Nephron progenitor cell (in vitro differentiated cells): ENCODE results near the gene DLX5.

Experiments used
- DNase-seq: peaks from one replicate; pipeline ENCODE4 v3.0.0; 2021
- H3K27ac Mint-ChIP-seq: 2 replicates; pipeline ENCODE4 v1.8.0; 2021; ENCODE audit warnings: mild to moderate bottlenecking, moderate library complexity, mixed read lengths
- H3K27me3 Mint-ChIP-seq: 2 replicates; pipeline ENCODE4 v1.8.0; 2021; ENCODE audit warnings: mild to moderate bottlenecking, low read depth, mixed read lengths; ENCODE audit not compliant: poor library complexity
- H3K36me3 Mint-ChIP-seq: 2 replicates; pipeline ENCODE4 v1.8.0; 2021; ENCODE audit warnings: low read depth, mixed read lengths
- H3K4me1 Mint-ChIP-seq: 2 replicates; pipeline ENCODE4 v1.8.0; 2021; ENCODE audit warnings: mixed read lengths
- H3K4me3 Mint-ChIP-seq: 2 replicates; pipeline ENCODE4 v1.8.0; 2021; ENCODE audit warnings: mild to moderate bottlenecking, moderate library complexity, mixed read lengths
- H3K9me3 Mint-ChIP-seq: 2 replicates; pipeline ENCODE4 v1.8.0; 2021; ENCODE audit warnings: mild to moderate bottlenecking, moderate library complexity, mixed read lengths
- CTCF ChIP-seq: fragments of 200-600 bp; sonication (generic); IDR thresholded peaks from 2 replicates; pipeline ENCODE4 v1.5.0; 2021; ENCODE audit warnings: antibody characterized with exemption

Gene DLX5

GRCh38 chr7:97021747-97022490 lies 2.7 kb downstream of the DLX5 start:
- peaks cover 60% of the 10 kb centered on the region for H3K4me1 Mint-ChIP-seq
- no peak for TF ChIP-seq CTCF
- no peak overlapping the region for H3K27ac Mint-ChIP-seq
- H3K9me3 Mint-ChIP-seq: no peaks in the 10 kb centered on the region
- no peaks in the 10 kb centered on the region for H3K36me3 Mint-ChIP-seq
- DNase-seq: peak; percentile 29
- H3K4me3 Mint-ChIP-seq: peak overlapping the region; percentile 70
- peaks cover 100% of the 10 kb centered on the region for H3K27me3 Mint-ChIP-seq

GRCh38 chr7:97020996-97021746 lies 3.5 kb downstream of the DLX5 start:
- H3K27ac Mint-ChIP-seq: no peak overlapping the region
- no peaks in the 10 kb centered on the region for H3K36me3 Mint-ChIP-seq
- DNase-seq: peak; percentile 53
- H3K4me1 Mint-ChIP-seq: peaks cover 60% of the 10 kb centered on the region
- H3K9me3 Mint-ChIP-seq: no peaks in the 10 kb centered on the region
- peak overlapping the region; percentile 70 for H3K4me3 Mint-ChIP-seq
- TF ChIP-seq CTCF: no peak
- H3K27me3 Mint-ChIP-seq: peaks cover 100% of the 10 kb centered on the region

DNA sequence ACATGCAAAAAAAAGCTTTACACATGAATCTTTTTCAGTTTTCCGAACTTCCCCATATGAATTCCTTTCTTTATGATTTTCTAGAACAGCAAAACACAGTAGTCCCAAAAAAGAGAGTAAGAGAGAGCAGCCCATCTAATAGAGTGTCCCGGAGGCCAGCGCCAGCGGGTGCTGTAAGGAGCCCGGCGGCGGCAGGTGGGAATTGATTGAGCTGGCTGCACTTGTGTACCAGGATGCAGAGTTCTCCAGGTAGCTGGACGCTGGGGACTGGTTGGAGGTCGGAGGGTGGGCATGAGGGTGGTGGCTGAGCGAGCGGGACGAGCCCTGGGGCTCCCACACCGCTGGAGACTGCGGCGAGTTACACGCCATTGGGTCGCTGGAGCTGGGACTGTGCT lies 4.0 kb downstream of the DLX5 start:
- Mint-ChIP-seq H3K4me3 (peak overlapping the region; percentile 61), H3K4me1 (peaks cover 59% of the 10 kb centered on the region), H3K27me3 (peaks cover 100% of the 10 kb centered on the region), H3K9me3 (no peaks in the 10 kb centered on the region), H3K36me3 (no peaks in the 10 kb centered on the region), H3K27ac (no peak overlapping the region)
- DNase-seq: peak; percentile 24
- TF ChIP-seq CTCF: no peak

DNA sequence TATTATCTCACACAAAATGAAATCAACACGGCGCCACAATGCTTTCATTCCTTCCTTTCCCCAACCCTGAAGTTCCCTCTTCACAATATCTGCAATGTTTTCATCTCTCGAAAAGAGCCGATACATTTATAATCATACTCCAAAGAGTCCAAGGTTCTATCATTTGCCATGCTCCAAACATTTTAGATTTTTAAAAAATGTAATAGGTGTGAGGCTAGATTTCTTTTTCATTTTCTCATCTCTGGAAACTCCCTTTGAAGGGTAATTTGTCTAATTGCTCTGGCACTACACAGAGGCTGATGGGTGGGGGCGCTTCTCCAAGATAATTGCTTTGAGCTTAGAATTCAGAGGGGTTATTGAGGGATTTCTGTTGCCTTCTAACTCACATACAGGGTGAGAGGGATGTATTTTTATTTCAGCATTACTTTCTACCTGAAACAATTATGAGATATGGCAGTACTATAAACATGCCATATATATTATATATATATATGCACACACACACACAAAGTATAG lies 4.9 kb downstream of the DLX5 start:
- Mint-ChIP-seq H3K27me3 (peaks cover 100% of the 10 kb centered on the region), H3K4me3 (no peak overlapping the region), H3K36me3 (no peaks in the 10 kb centered on the region), H3K4me1 (peaks cover 54% of the 10 kb centered on the region), H3K27ac (no peak overlapping the region), H3K9me3 (no peaks in the 10 kb centered on the region)
- DNase-seq: no peak
- TF ChIP-seq CTCF: no peak

DNA sequence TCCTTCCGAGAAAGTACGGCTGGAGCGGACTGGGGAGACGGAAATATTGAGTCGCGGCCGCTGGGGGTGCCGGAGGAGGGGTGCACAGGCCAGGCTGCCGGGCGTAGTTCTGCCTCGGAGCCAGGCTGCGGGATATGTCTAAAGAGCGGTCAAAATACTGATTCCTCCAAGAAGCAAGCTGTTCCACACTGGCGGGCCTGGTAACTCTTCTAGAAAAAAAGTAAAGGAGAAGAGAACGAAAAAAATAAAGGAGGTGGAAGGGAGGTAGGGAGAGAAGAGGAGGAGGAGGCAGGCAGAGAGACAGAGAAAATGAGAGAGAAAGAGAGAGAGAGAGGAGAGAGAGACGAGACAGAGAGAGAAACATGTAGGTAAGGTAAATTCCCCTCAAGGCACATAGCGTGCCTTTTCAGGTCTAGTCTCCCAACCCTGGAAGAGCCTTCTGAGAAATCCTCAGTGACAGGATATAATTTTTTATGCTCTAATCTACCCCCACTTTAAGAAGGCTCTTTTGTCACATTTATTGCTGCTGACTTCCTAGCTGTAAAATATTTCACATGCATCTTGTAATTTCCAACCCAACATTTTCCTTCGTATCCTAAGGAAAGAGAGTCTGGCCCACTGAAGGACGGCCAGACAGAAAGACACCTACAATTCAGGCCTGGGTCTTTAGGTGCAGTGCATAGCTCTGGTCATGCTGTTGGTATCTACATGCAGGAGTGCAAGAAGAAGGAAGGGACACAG lies 5.7 kb downstream of the DLX5 start:
- Mint-ChIP-seq H3K4me3 (no peak overlapping the region), H3K4me1 (peaks cover 46% of the 10 kb centered on the region), H3K27ac (no peak overlapping the region), H3K27me3 (peaks cover 100% of the 10 kb centered on the region), H3K9me3 (no peaks in the 10 kb centered on the region), H3K36me3 (no peaks in the 10 kb centered on the region)
- peak; percentile 18 for DNase-seq
- TF ChIP-seq CTCF: no peak
